Panc1 (cell line): ENCODE data around the gene STK17B. TPM values are rescaled to one million over a fixed set of nuclear protein-coding genes. Genes with fewer than 3 reads are reported as not detected.

Source experiments
- ATAC-seq: fragments of 200-7000 bp; cut with Tn5 transposase; 2 replicates; pipeline ENCODE4 v1.9.1; 2020; ENCODE audit warnings: mild to moderate bottlenecking, moderate library complexity
- BruUV-seq: library from RNA; stranded (reverse); fragments of 400-500 nt; replicated peaks from 2 replicates; lab custom pipeline; 2021; lab: Mats Ljungman, UMichigan
- CTCF ChIA-PET: fragments of 300-600 bp; sonication (Branson Sonifier 250); formaldehyde crosslinking; loops from one replicate; lab custom pipeline; 2022; ENCODE audit warnings: antibody characterized with exemption; lab: Charles Lee
- POLR2A ChIA-PET: fragments of 300-600 bp; sonication (Branson Sonifier 250); formaldehyde crosslinking; loops from one replicate; lab custom pipeline; 2022; ENCODE audit warnings: antibody characterized with exemption; lab: Charles Lee
- DNase-seq: peaks from one replicate; pipeline ENCODE4 v3.0.0-alpha.2; 2010; ENCODE audit warnings: low read depth, low spot score
- H3K27ac ChIP-seq: 2 replicates; pipeline ENCODE4 v1.5.1; 2011; ENCODE audit warnings: mild to moderate bottlenecking, low read length, inconsistent platforms
- H3K27me3 ChIP-seq: fragments of 200-500 bp; sonication (Bioruptor generic); 2 replicates; pipeline ENCODE4 v1.6.0; 2014; ENCODE audit warnings: low read length, inconsistent platforms; ENCODE audit not compliant: control insufficient read depth, insufficient read depth
- H3K36me3 ChIP-seq: fragments of 200-500 bp; sonication (Bioruptor generic); 2 replicates; pipeline ENCODE4 v1.5.1; 2014; ENCODE audit warnings: inconsistent platforms, mild to moderate bottlenecking, low read length, moderate library complexity; ENCODE audit not compliant: control insufficient read depth, insufficient read depth
- H3K4me1 ChIP-seq: 2 replicates; pipeline ENCODE4 v1.5.1; 2011; ENCODE audit warnings: inconsistent platforms, mild to moderate bottlenecking, low read length, moderate library complexity; ENCODE audit not compliant: control insufficient read depth, insufficient read depth
- H3K4me3 ChIP-seq, 2 experiments: 2 replicates each; pipeline ENCODE4 v1.5.1; 2011 to 2012; ENCODE audit warnings: low read depth in 2 of 2, low read length in 2 of 2, mild to moderate bottlenecking in 2 of 2, inconsistent platforms in 1 of 2, moderate library complexity in 1 of 2
- H3K9me3 ChIP-seq: fragments of 200-500 bp; sonication (Bioruptor generic); 2 replicates; pipeline ENCODE4 v1.5.1; 2014; ENCODE audit warnings: low read depth, mild to moderate bottlenecking, inconsistent platforms, low read length, moderate library complexity; ENCODE audit not compliant: control insufficient read depth, insufficient read depth
- POLR2AphosphoS5 ChIP-seq: IDR thresholded peaks from 2 replicates; pipeline ENCODE4 v1.6.1; 2012; ENCODE audit warnings: mild to moderate bottlenecking, low read depth, low read length, moderate library complexity
- REST ChIP-seq, 2 experiments: IDR thresholded peaks; 2 replicates each; pipeline ENCODE4 v1.6.1; 2011 to 2012; ENCODE audit warnings: low read depth in 2 of 2, control low read depth in 1 of 2, low read length in 1 of 2, mild to moderate bottlenecking in 1 of 2, moderate library complexity in 1 of 2; ENCODE audit not compliant: insufficient read depth in 1 of 2
- SIN3A ChIP-seq: IDR thresholded peaks from 2 replicates; pipeline ENCODE4 v1.6.1; 2012; ENCODE audit warnings: low read depth, mild to moderate bottlenecking, low read length, moderate library complexity, borderline replicate concordance; ENCODE audit not compliant: insufficient read depth
- TCF7L2 ChIP-seq: IDR thresholded peaks from 2 replicates; pipeline ENCODE4 v1.6.1; 2011; ENCODE audit warnings: mild to moderate bottlenecking, low read depth, low read length, inconsistent platforms
- in situ Hi-C: cut with HindIII; loops from 2 replicates; pipeline ENCODE4 v1.10.0; 2016; ENCODE audit warnings: low sequenced_read_pairs, low pct_unique_long_range_greater_than_20kb
- intact Hi-C: fragments of 100-400 bp; cut with micrococcal nuclease; formaldehyde crosslinking; loops from one replicate; pipeline ENCODE4 v1.10.0; 2022; ENCODE audit not compliant: unreplicated experiment
- total RNA-seq: library from RNA; stranded (reverse); gene quantifications from one replicate; pipeline ENCODE4 v1.2.1, GENCODE V29; 2021; ENCODE audit not compliant: unreplicated experiment
- TF ChIP-seq, protein P1 (sequence below): fragments of 450-650 bp; IDR thresholded peaks from 2 replicates; pipeline ENCODE4 v1.5.1; 2017; ENCODE audit warnings: mild to moderate bottlenecking

STK17B gene
- total RNA-seq, 1 experiment from 2014 or later, result 19.3 TPM

DNA sequence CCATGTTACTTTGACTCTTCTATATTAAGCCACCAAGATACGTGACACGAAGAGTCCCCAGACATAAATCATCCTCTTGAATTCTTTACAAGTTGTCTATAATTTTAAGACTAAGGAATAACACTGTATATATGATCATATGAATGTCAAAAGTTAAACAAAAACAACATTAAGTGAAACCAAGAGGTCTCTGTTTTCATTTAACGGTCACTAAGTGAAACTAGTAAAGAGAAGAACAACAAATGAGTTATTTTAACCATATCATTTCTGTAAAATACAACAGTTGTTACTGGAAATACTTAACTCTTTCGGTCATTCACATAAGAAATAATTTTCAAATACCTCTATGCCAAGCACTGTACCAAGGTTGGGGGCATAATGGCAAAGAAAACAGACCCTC lies 45.7 kb upstream of the STK17B start:
- in situ Hi-C loops, result no loop called here
- BruUV-seq, result no TSS peak
- ATAC-seq (no peak), DNase-seq (no peak)
- Histone ChIP-seq H3K27me3 (no peaks in the 10 kb centered on the region), H3K27ac (no peak overlapping the region), H3K4me1 (no peaks in the 10 kb centered on the region), H3K36me3 (no peaks in the 10 kb centered on the region), H3K4me3 (no peak overlapping the region), H3K9me3 (no peaks in the 10 kb centered on the region)
- ChIA-PET POLR2A (no interaction called here), CTCF (no interaction called here)
- intact Hi-C loops, result no loop called here
- TF ChIP-seq, protein P1, sequence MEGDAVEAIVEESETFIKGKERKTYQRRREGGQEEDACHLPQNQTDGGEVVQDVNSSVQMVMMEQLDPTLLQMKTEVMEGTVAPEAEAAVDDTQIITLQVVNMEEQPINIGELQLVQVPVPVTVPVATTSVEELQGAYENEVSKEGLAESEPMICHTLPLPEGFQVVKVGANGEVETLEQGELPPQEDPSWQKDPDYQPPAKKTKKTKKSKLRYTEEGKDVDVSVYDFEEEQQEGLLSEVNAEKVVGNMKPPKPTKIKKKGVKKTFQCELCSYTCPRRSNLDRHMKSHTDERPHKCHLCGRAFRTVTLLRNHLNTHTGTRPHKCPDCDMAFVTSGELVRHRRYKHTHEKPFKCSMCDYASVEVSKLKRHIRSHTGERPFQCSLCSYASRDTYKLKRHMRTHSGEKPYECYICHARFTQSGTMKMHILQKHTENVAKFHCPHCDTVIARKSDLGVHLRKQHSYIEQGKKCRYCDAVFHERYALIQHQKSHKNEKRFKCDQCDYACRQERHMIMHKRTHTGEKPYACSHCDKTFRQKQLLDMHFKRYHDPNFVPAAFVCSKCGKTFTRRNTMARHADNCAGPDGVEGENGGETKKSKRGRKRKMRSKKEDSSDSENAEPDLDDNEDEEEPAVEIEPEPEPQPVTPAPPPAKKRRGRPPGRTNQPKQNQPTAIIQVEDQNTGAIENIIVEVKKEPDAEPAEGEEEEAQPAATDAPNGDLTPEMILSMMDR, result no peak
- TF ChIP-seq POLR2AphosphoS5 (no peak), REST (IDR thresholded peaks at IDR 0.05; ENCODE audit: insufficient read depth in 1 of 2, low read depth in 2 of 2, low read length in 1 of 2) (no peak), SIN3A (no peak), TCF7L2 (no peak)

DNA sequence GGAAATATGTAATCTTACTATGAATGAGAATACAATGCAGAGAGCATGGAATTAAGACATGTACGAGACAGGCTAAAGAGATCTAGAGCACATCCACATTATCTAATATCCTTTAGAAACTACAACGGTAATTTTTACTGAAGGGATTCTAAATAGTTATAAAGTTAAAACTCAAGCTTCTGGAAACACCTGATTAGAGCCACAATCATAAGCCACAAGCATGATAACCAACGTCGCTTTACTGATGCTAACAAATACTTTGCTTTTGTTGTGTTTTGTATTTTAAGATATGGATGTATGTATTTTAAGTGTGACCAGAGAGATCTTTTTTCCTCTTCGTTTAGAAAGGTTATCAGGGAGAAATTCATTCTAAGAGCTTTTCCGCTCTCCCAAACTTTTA lies 44.0 kb upstream of the STK17B start:
- Histone ChIP-seq H3K4me1 (no peaks in the 10 kb centered on the region), H3K27me3 (no peaks in the 10 kb centered on the region), H3K27ac (no peak overlapping the region), H3K4me3 (no peak overlapping the region), H3K9me3 (no peaks in the 10 kb centered on the region), H3K36me3 (no peaks in the 10 kb centered on the region)
- ChIA-PET CTCF (no interaction called here), POLR2A (no interaction called here)
- TF ChIP-seq TCF7L2 (no peak), SIN3A (no peak), POLR2AphosphoS5 (no peak), REST (IDR thresholded peaks at IDR 0.05; ENCODE audit: insufficient read depth in 1 of 2, low read depth in 2 of 2, low read length in 1 of 2) (no peak)
- TF ChIP-seq, protein P1, result no peak
- DNase-seq (no peak), ATAC-seq (no peak)
- in situ Hi-C loops (no loop called here), intact Hi-C loops (no loop called here)
- BruUV-seq, result no TSS peak
